Measurements from ENCODE around the gene ARFGEF2. TPM values are rescaled to one million over a fixed set of nuclear protein-coding genes. Genes with fewer than 3 reads are reported as not detected.

The ARFGEF2 gene
- total RNA-seq, 1 experiment from 2014 or later: 47.0 TPM

DNA sequence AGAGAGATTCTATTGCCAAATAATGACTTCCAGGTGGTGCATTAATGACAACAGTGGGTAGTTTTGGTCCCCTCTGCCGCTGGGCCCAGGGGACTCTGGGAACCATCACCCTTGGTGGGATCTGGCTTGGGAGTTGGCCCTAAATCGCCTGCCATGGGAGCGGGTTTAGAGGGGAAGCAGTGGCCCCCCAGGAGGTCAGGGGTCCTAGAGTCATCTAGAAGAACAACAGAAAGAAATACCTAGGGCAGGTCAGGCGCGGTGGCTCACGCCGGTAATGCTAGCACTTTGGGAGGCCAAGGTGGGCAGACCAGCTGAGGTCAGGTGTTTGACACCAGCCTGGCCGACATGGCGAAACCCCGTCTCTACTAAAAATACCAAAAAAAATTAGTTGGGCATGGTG, 17.8 kb upstream of the ARFGEF2 start:
- peaks cover 4% of the 10 kb centered on the region; the same call in 1 of the 2 replicates for H3F3A ChIP-seq (ENCODE audit: insufficient read depth, low read depth)
- no TSS peak for BruUV-seq (replicated peaks)
- H3K4me3 ChIP-seq: no peak overlapping the region
- no peak overlapping the region for H3K4me2 ChIP-seq
- intact Hi-C loops (cut with micrococcal nuclease; ENCODE audit: unreplicated experiment): no loop called here
- TF ChIP-seq, protein P1, sequence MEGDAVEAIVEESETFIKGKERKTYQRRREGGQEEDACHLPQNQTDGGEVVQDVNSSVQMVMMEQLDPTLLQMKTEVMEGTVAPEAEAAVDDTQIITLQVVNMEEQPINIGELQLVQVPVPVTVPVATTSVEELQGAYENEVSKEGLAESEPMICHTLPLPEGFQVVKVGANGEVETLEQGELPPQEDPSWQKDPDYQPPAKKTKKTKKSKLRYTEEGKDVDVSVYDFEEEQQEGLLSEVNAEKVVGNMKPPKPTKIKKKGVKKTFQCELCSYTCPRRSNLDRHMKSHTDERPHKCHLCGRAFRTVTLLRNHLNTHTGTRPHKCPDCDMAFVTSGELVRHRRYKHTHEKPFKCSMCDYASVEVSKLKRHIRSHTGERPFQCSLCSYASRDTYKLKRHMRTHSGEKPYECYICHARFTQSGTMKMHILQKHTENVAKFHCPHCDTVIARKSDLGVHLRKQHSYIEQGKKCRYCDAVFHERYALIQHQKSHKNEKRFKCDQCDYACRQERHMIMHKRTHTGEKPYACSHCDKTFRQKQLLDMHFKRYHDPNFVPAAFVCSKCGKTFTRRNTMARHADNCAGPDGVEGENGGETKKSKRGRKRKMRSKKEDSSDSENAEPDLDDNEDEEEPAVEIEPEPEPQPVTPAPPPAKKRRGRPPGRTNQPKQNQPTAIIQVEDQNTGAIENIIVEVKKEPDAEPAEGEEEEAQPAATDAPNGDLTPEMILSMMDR (conservative IDR thresholded peaks at IDR 0.05): no peak
- no peak for TF ChIP-seq EZH2 (IDR thresholded peaks at IDR 0.05; ENCODE audit: low read depth)
- no peaks in the 10 kb centered on the region for H3K36me3 ChIP-seq (ENCODE audit: low read depth)
- H3K4me1 ChIP-seq (replicated peaks; ENCODE audit: insufficient read depth): peaks cover 24% of the 10 kb centered on the region
- POLR2A ChIA-PET (ENCODE audit: unreplicated experiment): interaction anchor here (0.6 kb wide), 1 partner anchor 229 kb away, joined by 10 read pairs; no protein-coding TSS in a partner anchor
- no peaks in the 10 kb centered on the region for H3K79me2 ChIP-seq (ENCODE audit: low read depth)
- no peak overlapping the region for H3K27ac ChIP-seq
- H2AFZ ChIP-seq: no peak overlapping the region
- H3K27me3 ChIP-seq (ENCODE audit: insufficient read depth, low read depth): no peaks in the 10 kb centered on the region
- H3K9me3 ChIP-seq (ENCODE audit: insufficient read depth, low read depth): no peaks in the 10 kb centered on the region
- H3K9me2 ChIP-seq (ENCODE audit: insufficient read depth): no peaks in the 10 kb centered on the region
- CTCF ChIA-PET: interaction anchor here (0.7 kb wide), 1 partner anchor 53 kb away, joined by 4 read pairs; no protein-coding TSS in a partner anchor
- H4K20me1 ChIP-seq (ENCODE audit: insufficient read depth): no peaks in the 10 kb centered on the region
- no peak for DNase-seq

DNA sequence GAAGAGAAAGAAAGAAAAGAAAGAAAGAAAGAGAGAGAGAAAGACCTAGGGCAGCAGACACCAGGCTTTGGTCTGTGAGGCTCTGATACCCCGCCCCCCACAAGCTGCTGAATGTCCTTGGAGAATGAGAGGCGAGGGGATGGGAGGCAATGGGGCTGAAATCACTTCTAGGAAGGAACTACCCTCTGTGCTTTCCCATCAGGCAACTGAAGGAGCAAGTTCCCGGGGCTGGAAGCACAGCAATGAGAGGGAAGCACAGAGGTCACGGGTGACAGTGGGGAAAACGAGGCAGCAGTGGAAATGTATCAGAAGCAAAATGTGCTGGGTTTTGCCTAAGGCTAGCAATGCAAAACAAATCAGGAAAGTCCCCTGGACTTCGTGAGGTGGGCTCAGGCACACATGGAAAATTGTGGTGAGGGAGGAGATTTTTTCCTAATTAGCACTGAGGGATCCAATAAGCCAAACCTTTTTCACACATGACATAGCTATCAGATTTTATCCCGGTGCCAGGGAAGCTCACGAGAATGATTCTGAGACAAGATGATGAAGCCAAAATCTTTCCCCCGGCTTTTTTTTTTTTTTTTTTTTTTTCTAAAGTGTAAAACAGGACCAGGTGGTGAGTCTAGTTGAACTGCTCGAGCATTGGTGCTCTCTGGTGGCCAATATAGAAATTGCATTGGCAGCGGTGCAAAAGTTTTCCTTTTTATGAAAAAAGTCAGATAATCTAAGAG, 16.8 kb upstream of the ARFGEF2 start:
- H3K79me2 ChIP-seq (ENCODE audit: low read depth): no peaks in the 10 kb centered on the region
- H3K4me1 ChIP-seq (replicated peaks; ENCODE audit: insufficient read depth): peaks cover 23% of the 10 kb centered on the region
- no peak overlapping the region for H3K27ac ChIP-seq
- no peaks in the 10 kb centered on the region for H4K20me1 ChIP-seq (ENCODE audit: insufficient read depth)
- peak; percentile 75 for DNase-seq
- TF ChIP-seq, protein P1 (conservative IDR thresholded peaks at IDR 0.05): peak; percentile 98
- no peak for TF ChIP-seq EZH2 (IDR thresholded peaks at IDR 0.05; ENCODE audit: low read depth)
- no peak overlapping the region for H2AFZ ChIP-seq
- peak overlapping the region; percentile 37 for H3K4me2 ChIP-seq
- no peaks in the 10 kb centered on the region for H3K36me3 ChIP-seq (ENCODE audit: low read depth)
- H3K9me2 ChIP-seq (ENCODE audit: insufficient read depth): no peaks in the 10 kb centered on the region
- intact Hi-C loops (cut with micrococcal nuclease; ENCODE audit: unreplicated experiment): loop anchor here (1.0 kb wide), 2 partner anchors 247 to 268 kb away; no protein-coding TSS in a partner anchor
- H3F3A ChIP-seq (ENCODE audit: insufficient read depth, low read depth): peaks cover 4% of the 10 kb centered on the region; the same call in 1 of the 2 replicates
- ChIA-PET POLR2A (ENCODE audit: unreplicated experiment) (interaction anchor here (0.6 to 0.7 kb wide), 2 partner anchors 230 to 251 kb away, joined by 10 to 13 read pairs; no protein-coding TSS in a partner anchor), CTCF (interaction anchor here (0.5 to 3.2 kb wide), 11 partner anchors 41 to 1465 kb away, joined by 3 to 39 read pairs (median 9); no protein-coding TSS in a partner anchor)
- H3K9me3 ChIP-seq (ENCODE audit: insufficient read depth, low read depth): no peaks in the 10 kb centered on the region
- H3K27me3 ChIP-seq (ENCODE audit: insufficient read depth, low read depth): no peaks in the 10 kb centered on the region
- no peak overlapping the region for H3K4me3 ChIP-seq
- no TSS peak for BruUV-seq (replicated peaks)

DNA sequence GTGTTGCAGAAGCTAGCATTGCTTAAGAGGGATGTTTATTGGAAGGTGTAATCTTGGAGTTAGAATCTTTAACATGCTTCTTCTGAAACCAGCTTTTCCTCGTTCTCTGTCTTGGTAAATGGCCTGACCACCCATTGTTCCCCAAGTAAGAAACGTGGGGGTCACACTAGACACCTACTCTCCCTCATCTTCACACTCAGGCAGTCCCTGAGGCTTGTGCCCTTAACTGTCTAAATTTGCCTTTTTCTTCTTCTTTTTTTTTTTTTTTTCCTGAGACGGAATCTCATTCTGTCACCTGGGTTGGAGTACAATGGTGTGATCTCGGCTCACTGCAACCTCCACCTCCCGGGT, 16.2 kb upstream of the ARFGEF2 start:
- no TSS peak for BruUV-seq (replicated peaks)
- ChIA-PET POLR2A (ENCODE audit: unreplicated experiment) (interaction anchor here (0.7 kb wide), 1 partner anchor 252 kb away, joined by 13 read pairs; no protein-coding TSS in a partner anchor), CTCF (interaction anchor here (0.6 to 3.2 kb wide), 6 partner anchors 41 to 248 kb away, joined by 3 to 39 read pairs (median 8); no protein-coding TSS in a partner anchor)
- no peaks in the 10 kb centered on the region for H4K20me1 ChIP-seq (ENCODE audit: insufficient read depth)
- H3K79me2 ChIP-seq (ENCODE audit: low read depth): no peaks in the 10 kb centered on the region
- no peak for DNase-seq
- peaks cover 18% of the 10 kb centered on the region for H3K4me1 ChIP-seq (replicated peaks; ENCODE audit: insufficient read depth)
- no peak for TF ChIP-seq EZH2 (IDR thresholded peaks at IDR 0.05; ENCODE audit: low read depth)
- no peaks in the 10 kb centered on the region for H3K27me3 ChIP-seq (ENCODE audit: insufficient read depth, low read depth)
- H3K4me2 ChIP-seq: 0 out of 2 replicates have a peak overlapping the region, but pooled peaks have one; percentile 37
- H2AFZ ChIP-seq: no peak overlapping the region
- peaks cover 4% of the 10 kb centered on the region; the same call in 1 of the 2 replicates for H3F3A ChIP-seq (ENCODE audit: insufficient read depth, low read depth)
- H3K9me3 ChIP-seq (ENCODE audit: insufficient read depth, low read depth): no peaks in the 10 kb centered on the region
- intact Hi-C loops (cut with micrococcal nuclease; ENCODE audit: unreplicated experiment): loop anchor here (1.0 kb wide), 2 partner anchors 248 to 269 kb away; no protein-coding TSS in a partner anchor
- H3K36me3 ChIP-seq (ENCODE audit: low read depth): no peaks in the 10 kb centered on the region
- H3K4me3 ChIP-seq: no peak overlapping the region
- no peak overlapping the region for H3K27ac ChIP-seq
- no peaks in the 10 kb centered on the region for H3K9me2 ChIP-seq (ENCODE audit: insufficient read depth)
